Fibroblast of villous mesenchyme (primary cell): ENCODE measurements around the gene TICAM1. TPM values are rescaled to one million over a fixed set of nuclear protein-coding genes. Genes with fewer than 3 reads are reported as not detected.
"Not testable (repeated sequence)": the region's sequence is repeated elsewhere in the genome, so short reads cannot be mapped to it uniquely, and the experiment has no call there.

Experiments
- DNase-seq: peaks from one replicate; pipeline ENCODE4 v3.0.0-alpha.2; 2010; ENCODE audit warnings: low read depth
- H3K4me3 ChIP-seq: 2 replicates; pipeline ENCODE4 v1.5.1; 2011; ENCODE audit warnings: low read depth, mild to moderate bottlenecking, low read length
- CTCF ChIP-seq: IDR thresholded peaks from 2 replicates; pipeline ENCODE4 v1.5.1; 2012; ENCODE audit warnings: low read depth, mild to moderate bottlenecking, low read length; ENCODE audit not compliant: insufficient read depth
- total RNA-seq: library from RNA; depleted of rRNA; stranded (reverse); fragments of >200 nt; gene quantifications from 2 replicates; pipeline ENCODE4 v1.2.3, GENCODE V29; 2012

Gene TICAM1
- total RNA-seq, 1 donor = 3.5 TPM

DNA sequence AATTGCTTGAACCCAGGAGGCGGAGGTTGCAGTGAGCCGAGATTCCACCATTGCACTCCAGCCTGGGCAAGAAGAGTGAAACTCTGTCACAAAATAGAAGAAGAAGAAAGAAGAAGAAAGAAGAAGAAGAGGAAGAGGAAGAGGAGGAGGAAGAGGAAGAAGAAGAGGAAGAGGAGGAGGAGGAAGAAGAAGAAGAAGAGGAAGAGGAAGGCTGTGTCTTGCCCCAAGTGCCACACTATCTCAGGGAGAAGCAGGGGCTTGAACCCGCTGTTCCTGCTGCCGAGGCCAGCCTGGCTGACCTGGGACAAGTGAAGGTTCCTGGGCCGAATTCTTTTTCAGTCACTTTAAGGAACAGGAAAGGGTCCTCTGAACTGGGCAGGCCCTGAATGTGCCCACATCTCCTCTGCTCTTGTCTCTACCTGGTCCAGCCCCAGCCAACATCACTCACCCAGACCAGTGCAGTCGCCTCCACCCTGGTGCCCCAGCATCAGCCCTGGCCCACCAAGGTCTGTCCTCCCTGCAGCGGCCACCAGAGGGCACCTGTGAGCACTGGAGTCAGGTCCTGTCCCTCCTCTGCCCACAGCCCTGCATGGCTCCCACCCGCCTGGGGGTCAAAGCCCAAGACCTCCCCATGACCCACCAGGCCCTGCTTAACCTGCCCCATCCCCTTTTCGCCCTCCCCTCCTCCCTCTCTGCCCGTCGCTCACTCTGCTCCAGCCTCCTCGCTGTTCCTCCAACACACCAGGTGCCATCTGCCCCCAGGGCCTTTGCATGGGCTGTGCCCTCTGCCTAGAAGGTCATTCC lies 20.0 kb downstream of the TICAM1 start:
- TF ChIP-seq CTCF = peak; percentile 86
- DNase-seq = peak; percentile 58

DNA sequence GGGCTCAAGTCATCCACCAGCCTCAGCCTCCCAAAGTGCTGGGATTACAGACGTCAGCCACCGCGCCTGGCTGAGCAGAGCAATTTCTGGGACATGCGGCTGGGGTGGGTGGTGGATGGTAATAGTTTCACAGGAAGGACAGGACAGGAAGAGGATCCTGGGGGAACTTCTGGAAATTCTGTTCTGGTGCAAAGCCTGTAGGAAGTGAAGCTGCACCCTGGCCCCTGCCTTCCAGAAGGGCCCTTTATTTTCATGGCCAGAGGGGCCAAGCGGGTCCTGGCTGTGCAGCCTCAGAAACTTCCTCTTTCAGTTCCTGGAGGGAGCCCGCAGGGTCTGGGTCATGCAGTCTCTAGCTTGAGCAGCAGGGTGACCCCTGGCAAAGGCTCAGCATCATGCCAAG lies 24.3 kb downstream of the TICAM1 start:
- no peak for DNase-seq
- TF ChIP-seq CTCF = no peak
- H3K4me3 ChIP-seq = no peak overlapping the region

More for the DNA sequence above, 20.0 kb downstream of the TICAM1 start:
- H3K4me3 ChIP-seq = no peak overlapping the region

GRCh38 chr19:4806384-4806783 lies 25.1 kb downstream of the TICAM1 start:
- no peak for TF ChIP-seq CTCF
- no peak for DNase-seq
- H3K4me3 ChIP-seq = no peak overlapping the region

DNA sequence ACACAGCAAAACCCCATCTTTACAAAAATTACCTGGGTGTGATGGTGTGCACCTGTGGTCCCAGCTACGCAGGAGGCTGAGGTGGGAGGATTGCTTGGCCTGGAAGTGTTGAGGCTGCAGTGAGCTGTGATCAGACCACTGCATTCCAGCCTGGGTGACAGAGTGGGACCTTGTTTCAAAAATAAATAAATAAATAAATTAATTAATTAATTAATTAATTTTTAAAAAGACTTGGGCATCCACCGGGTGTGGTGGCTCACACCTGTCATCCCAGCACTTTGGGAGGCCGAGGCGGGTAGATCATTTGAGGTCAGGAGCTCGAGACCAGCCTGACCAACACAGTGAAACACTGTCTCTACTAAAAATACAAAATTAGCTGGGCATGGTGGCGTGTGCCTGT lies 26.4 kb downstream of the TICAM1 start:
- H3K4me3 ChIP-seq, DNase-seq: not testable (repeated sequence)

- H3K4me3 ChIP-seq = no peak overlapping the region
- peak; percentile 54 for DNase-seq
- TF ChIP-seq CTCF = peak; percentile 80
Observed at GRCh38 chr19:4803736-4804695, 27.5 kb downstream of the TICAM1 start.

DNA sequence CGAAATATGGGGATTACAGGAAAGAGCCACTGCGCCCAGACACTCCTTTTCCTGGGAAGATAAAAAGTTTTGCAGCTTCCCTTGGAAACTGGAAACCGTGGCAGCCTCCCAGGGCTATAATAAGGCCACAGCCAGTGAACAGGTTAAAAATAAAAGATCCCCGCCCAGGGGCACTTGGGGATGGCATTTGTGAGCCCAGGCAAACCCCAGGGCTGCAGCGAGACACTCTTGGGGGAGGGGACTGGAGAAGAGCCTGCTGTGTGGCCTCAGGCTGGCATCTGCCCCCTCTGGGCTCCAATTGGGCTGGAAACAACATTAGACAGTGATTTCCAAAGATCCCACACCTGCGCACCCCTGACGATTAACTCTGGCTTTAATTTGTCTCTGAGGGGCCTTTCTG lies 28.8 kb downstream of the TICAM1 start:
- TF ChIP-seq CTCF = no peak
- DNase-seq = no peak
- H3K4me3 ChIP-seq = no peak overlapping the region

GRCh38 chr19:4801085-4801619 lies 30.4 kb downstream of the TICAM1 start:
- no peak overlapping the region for H3K4me3 ChIP-seq
- TF ChIP-seq CTCF = no peak
- no peak for DNase-seq
